Bone marrow (tissue), 2 donors: ENCODE measurements around the gene CPXM2.

Source experiments
- DNase-seq, 2 donors: peaks; one replicate each; lab custom pipeline; 2025; lab: John Stamatoyannopoulos, UW

Gene CPXM2

DNA sequence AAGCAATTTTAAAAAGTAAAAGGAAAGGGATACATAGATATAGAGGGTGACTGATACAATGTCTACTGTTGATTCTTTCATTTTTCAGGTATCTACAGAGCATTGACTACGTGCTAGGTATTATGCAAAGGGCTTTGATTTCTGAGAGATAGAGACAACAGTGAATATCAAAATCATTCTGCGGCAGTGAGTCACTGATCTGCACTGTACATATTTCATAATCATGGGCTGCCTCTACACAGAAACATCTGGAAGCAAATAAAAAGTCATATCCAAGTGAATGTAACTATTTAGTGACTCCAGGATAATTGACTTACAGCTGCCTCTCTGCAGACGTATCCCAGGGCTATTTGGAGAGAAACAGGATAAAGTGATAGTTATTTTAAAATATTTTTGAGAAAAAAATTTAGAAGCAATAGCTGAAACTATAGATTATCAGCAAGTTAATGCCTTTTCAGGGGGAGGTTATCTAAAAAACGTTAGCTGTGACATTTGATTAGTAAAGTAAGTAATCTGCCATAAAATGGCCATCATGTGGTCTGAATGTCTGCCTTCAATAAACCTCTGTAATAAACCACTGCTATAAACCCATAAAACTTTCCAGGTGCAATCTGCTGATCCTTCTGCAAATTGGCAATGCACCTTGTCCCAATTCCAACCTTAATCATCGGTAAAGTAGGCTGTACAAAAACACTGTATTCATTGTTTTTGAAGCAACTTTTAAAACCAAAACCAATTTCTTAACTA is 43.7 kb downstream of the CPXM2 start:
- no peak for DNase-seq

DNA sequence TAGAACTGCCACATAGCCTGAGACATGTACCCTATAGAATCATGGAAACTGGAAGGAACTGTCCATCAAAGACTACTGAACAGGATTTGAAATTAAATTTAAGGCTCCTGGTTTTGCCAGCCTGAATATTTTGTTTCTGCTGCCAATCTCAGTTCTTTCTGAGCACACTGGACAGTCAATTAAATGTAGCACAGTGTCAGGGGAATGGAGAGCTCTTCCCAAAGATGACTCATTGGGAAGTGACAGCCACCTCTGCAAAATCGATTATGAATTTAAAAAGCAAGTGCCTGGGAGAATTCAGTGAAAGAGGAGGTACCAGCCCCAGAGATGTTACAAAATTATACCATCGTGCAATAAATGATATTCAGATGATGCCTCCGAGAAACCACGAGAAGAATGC is 47.8 kb downstream of the CPXM2 start:
- DNase-seq, result no peak

DNA sequence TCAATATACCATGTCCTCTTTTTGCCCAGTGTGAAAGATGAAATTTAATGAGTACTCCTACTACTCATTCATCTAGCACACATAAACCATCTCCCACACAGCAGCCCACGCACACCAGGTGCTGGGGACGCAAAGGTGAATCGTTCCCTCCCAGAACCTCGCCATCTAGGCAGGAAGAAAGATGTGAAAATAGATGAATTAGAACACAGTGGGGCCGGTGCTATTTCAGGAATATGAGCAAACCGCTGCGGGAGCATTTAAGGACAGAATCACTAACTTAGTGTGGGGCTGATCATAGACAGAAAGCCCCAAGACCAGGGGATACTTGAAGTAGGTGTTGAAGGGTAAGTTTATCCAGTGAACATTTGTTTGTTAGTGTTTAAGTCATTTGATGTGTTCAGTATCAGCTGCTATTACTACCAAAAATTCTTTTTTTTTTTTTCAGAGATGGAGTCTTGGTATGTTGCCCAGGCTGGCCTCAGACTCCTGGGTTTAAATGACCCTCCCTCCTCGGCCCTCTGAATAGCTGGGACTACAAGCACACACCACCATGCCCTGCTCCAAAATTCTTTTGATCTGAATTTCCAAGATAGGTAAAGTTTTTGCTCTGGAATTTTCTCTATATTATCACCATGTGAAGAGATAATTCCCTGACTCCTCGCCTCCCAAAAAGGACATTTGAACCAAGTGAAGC is 48.8 kb downstream of the CPXM2 start:
- no peak for DNase-seq

DNA sequence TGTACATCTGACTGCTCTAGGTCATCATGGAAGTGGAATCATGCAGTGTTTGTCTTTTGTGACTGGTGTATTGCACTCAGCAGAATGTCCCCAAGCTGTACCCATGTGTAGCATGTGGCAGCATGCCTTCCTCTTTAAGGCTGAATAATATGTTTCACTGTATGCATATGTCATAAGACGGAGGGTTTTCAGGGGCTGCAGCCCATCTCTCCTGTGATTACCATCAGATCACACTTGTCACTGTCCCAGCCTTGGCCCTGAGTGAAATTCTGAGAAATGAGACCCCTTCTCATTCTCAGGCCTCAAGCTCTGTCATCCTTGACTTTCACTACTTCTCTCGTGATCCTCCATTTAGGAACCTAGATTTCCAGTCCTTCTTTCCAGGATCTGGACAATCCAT is 50.0 kb downstream of the CPXM2 start:
- DNase-seq, result no peak

DNA sequence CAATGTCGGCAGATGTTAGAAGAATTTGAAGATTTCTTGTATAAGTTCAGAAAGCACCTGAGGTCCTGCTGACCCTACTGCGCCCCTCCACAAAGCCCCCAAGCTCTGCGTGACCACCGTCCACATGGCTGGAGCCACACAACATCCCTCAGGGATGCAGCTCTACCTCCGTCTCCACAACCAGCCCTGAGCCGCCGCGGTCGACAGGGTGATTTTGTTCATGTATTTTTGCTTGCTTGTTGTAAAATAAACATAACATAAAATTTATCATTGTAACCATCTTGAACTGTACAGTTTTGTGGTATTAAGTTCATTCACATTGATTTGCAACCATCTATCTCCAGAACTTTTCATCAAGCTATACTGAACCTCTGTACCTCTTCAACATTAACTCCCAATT is 50.5 kb downstream of the CPXM2 start:
- DNase-seq, result no peak

DNA sequence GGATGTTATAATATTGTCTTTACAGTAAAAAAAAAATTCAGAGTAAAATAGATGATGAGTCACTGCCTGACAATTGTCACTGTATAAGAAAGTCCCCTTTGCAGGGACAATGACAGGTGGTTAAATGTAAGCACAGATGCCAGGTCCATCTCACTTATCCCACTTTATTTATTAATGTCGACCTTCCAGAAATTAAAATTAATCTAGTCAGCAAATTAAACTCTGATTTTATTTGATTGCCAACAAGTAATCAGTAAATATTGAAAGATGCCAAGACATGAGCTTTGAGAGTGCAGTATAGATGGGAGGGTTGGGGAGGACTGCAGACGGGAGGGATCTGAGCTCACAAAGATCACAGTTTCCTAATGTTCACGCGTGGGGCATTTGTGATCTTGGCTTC is 50.9 kb downstream of the CPXM2 start:
- no peak for DNase-seq

DNA sequence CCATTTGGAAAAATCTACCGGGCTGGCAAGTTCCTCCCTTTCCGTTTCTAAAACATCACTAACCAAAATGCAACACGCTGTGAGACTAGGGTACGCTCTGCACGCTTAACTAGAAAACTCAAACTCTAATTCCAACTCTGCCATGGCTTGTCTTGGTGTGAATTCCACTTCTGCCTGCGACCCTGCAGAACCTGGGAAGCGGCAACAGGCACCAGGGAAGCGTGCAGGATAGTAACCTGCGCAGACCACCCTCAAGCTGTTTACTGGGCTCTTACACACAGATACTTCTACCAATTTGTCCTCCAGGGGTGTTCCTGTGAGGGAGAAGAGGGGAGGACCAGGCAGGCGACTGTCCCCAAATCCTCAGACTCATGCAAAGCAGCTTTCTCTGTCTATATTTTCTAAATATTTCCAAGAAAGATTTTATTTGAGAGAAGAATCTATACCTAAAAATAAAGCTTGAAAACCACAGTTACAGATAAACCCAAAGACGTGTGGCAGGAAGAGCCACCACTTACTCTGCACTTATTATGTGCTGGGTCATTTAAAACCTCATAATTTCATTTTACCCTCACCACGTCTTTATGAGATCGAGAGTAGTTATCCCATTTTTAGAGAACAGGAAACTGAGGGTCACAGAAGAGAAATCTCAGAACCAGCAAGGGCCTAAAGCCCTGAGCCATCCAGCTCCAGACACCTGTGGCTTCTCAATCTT is 52.9 kb downstream of the CPXM2 start:
- DNase-seq, result no peak

DNA sequence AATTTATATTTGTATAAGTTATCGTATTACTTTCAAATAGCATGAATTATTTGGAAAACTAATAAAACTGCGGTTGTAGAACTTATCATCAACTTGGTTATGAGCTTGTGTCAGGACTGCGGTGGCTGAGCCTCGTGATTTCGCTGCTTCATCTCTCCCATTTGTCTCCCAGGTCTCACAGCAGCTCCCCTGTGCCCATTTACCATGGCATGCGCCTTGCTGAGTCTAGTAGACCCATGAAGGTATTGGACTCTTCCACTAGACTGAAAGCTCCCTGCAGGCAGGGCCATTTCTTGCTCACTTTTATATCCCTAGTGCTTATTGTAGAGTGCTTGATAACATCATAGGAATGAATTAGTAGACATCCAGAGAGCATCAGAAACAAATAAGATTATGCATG is 53.9 kb downstream of the CPXM2 start:
- DNase-seq, result no peak

DNA sequence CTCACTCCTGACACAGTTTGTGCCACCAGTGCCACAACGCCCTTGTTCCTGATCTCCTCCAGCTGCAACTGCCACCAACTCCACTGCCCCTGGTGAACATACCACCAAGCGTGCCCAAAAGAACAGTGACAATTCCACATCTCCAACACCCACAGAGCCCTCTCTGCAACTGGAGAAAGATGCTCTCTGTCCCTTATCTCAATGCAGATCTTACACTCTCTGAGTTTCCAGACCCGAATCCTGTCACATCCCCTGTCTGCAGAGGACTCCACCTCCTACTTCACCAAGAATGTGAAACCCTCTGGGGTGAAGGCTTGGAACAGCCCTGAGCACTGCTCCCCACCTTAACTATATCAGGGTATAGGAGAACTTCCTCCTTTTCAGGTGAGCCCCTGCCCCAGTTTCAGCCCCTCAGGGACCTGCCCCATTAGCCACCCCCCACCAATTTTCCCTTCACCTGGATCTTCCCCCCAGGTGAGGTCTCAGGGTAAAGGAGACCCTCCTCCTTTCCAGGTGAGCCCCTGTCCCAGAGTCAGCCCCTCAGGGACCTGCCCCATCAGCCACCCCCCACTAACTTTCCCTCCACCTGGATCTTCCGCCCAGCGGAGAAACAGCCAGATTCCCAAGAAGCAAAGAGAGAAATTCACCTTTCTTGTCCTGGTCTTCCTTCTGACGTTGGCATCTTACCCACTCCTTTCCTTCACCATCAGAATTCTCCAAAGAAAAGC is 55.0 kb downstream of the CPXM2 start:
- DNase-seq, result no peak

DNA sequence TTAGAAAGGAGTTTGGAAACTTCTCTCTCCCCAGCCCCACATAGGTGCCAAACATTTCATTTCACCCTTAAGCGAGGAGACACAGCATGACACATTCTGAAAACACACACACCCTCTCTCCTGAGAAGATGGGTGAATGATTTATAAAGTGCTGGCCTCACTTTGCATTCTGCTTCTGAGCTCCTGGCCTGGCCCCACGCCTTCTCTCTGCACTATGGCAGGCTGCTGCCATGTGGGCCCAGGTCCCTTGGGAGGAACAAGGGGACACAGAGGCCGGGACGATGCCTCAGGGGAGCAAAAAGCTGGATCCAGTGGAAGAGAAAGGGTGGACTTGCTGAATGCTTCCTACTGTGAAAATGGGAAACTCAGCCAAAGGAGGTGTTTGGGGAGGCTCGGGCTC is 56.0 kb downstream of the CPXM2 start:
- no peak for DNase-seq

DNA sequence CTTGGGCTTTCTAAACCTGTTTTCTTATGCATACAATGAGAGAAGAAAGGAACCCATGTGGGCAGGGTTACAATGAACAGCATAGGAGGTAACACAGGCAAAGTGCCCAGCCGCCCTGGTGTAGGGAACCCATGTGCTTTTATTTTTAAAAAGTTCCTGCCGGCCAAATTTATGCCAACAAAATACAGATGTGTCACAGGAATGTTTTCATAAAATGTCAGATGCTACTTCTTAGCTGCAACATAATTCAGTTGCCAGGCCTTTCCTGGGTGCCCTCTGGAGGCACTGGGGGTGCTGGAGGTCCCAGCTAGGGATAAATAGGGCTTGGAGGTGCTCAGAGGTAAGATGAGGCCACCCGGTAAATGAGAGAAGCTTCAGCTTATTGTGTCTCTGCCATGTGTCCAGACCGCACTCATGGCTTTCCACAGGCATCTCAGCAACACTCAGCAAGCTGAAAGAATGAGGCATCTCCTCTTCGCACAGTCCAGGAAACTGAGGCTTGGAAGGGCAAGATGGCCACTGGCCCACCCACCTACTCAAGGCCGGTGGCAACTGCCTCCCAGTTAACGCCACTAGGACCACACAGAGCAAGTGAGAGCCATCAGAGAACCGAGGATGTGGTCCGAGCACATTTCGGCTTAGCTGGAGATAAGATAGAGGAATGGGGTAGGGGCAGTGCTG is 58.3 kb downstream of the CPXM2 start:
- DNase-seq, result no peak

DNA sequence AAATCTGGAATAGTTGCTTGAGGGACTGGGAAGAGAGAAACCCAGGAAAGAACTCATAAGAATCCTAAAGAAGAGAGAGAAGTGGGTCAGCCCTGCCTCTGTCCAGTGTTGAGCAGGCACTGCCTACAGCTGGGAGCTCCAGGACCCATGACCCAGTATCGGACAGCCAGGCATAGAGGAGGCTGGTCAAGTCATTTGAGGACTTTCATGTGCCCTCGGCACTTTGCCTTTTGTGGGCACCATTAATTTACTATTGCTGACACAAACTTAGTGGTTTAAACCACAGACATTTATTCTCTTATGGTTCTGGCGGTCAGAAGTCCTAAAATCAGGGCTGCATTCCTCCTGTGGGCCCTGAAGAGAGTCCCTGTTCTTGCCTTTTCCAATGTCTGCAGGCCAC is 60.3 kb downstream of the CPXM2 start:
- DNase-seq, result no peak

DNA sequence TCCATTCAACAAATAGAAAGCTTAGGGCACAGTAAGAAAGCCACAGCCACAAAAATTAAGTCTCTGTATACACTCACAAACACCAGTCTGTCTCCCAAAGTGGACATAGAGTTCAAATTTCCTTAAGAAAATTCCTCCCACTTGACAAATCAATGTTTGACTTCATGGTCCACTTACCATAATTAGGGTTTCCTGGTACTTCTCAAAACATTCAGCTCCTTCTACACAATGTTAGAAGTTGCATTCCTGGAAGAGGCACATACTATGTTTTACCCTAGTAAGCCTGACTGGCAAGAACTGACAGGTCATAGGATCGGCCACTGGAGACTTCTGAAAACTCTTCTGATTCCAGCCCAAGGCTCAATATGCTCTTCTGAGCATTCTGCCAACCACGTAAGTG is 70.5 kb downstream of the CPXM2 start:
- no peak for DNase-seq

DNA sequence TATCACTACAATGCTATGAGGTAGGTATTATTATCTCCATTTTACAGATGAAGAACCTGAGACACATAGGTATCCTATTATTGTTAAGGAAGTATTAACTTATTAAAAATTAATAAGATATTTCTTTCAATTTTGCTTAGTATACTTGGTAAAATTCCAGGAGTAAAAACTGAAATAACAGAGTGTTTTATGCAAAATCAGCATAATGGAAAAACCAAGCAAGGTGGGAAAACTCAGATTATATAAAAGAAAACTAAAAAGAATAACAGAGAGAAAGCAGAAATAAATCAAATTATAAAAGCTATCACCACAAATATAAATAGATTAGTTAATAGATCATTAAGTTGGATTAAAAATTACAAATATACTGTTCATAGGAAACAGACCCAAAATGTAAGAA is 82.0 kb downstream of the CPXM2 start:
- DNase-seq, result no peak

DNA sequence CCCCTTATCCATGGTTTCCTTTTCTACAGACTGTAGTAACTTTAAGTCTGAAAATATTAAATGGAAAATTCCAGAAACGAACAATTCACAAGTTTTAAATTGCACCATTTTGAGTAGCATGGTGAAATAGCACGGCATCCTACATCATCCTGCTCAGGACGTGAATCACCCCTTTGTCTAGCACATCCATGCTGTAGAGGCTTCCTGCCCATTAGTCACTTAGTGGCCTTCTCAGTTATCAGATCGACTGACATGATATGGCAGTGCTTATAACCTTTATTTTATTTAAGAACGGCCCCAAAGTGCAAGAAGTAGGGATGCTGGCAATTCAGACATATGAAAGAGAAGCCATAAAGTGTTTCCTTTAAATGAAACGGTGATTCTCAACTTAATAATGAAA is 82.7 kb downstream of the CPXM2 start:
- no peak for DNase-seq

DNA sequence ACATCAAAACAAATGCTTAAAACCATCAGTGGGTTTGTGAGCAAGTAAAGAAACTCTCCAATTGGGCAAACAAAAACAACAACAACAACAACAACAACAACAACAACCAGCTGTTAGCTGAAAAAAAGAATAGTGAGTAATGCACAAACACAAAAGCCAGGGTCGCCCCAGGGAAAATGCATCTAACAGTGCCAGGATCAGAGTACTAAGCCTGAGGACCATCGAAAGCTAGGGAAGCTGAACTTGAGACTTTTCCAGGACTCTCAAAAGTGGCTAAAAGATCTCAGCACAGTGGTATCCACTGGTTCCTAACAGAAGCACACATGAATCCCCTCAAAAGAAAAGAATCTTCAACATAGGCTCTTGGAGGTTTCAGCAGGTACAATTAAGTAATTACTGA is 83.3 kb downstream of the CPXM2 start:
- no peak for DNase-seq

DNA sequence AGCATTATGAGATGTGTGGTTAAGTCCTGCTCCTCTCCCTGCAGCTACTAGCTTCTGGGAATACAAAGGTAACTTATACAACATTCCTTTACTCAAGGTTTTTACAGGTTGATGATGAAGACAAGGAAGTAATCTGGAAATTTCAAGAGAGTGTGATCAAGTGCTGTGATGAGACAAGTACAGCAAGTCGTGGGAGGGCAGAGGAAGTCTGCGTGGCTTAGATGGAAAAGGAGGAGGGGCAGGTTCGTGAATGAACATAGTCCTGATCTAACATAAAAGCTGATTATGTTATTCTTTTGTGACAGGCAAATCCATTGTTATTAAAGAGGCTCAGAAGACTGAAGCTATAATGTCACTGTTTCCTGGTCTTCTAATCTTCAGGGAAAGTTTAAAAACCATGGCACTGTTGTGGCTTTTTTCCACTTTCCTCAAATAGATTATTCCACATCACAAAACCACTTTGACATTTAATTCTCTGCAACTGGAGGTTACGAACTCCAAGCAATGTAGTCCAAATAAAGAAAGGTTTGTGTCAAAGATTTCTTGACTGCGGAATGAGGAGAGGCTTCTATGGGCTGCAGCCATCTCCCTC is 84.1 kb downstream of the CPXM2 start:
- DNase-seq, result no peak

DNA sequence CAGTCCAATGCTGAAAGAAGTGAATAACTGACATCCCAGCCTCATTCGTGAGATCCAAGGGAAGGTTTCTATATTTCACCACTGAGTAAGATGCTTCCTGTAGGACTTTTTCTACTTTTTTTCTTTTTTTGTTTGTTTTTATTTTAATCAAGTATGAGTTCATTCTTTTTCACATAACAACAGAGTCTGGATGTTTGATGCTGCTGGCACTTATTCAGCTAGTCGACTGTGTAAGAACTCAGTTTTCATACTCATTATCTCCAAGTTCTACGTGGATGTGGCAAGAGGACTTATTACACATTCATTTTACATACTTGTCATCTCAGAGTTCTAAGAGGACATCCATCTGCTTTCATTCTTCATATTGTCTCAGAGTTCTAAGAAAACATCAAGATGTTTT is 86.9 kb downstream of the CPXM2 start:
- no peak for DNase-seq

DNA sequence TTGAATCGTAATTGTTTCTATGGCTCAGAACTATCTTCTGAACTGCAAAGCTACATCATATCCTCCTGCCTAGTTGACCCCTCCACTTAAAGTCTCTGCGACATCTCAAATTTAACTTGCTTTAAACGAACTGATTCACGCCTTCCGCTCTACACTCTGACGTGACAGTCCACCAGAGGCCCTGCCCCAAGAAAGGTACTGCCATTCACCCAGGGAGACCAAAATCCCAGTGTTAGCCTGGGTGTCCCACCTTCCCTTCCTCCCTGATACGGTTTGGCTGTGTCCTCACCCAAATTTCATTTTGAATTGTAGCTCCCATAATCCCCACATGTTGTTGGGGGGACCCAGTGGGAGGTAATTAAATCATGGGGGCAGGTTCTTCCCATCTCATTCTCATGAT is 90.8 kb downstream of the CPXM2 start:
- DNase-seq, result no peak

DNA sequence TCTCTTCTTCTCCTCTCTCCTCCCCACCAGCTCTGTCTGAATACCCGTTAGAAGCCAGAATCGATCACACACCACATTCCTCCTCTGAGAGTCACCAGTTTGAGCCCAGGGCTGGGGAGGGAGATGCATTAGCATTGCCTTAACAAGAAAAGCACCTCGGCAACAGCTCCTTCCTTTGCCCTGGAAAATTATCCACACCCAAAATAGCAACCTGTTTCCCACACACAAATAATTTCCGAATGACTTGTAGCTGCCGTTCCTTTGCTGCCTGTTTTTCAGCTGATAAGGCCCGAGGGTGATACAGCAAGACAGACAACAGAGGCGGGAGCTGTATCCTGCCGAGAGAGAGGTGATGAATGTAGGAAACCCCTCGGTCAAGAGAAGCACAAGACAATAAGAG is 91.3 kb downstream of the CPXM2 start:
- no peak for DNase-seq

DNA sequence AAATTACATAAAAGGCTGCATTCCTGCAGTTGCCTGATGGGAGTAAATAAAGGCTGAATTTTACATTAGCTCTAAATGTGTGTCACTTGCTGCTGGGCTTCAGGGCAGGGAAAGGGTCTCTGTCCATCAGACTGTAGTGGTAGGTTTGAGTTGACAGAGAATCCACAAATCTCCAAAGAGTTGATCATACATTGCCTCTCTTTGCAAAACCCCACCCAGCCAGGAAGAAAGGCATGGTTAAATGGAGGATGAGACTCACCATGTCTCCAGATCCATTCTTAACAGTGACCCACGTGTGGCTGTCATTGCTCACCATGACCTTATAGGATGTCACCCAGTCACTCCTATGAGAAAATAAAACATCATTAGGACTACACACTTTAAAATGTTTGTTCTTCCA is 92.8 kb downstream of the CPXM2 start:
- no peak for DNase-seq

DNA sequence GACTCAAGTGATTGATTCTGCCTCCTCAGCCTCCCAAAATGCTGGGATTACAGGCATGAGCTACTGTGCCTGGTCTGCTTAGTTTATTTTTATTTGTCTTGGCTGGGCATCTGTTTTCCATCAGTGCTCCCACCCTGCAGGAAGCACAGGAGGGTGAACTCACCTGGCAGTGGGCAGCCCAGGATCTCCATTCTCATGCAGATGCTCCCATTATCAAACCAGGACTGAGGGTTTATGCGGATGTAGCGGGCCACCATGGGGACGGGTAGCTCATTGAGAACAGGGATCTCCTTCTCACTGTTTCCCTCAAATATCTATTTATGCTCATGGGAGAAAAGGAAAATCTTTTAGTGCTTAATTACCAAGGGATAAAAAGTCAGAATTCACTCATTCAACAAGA is 93.8 kb downstream of the CPXM2 start:
- no peak for DNase-seq
